Adipocyte (in vitro differentiated cells): ENCODE measurements around the gene TRDN.

Experiments used
- DNase-seq: peaks from one replicate; pipeline ENCODE4 v3.0.0-alpha.2; 2015; ENCODE audit warnings: low read depth
- H3K27me3 ChIP-seq: replicated peaks from 2 replicates; pipeline ENCODE4 v1.7.0; 2013; ENCODE audit warnings: mild to moderate bottlenecking, low read length, moderate library complexity; ENCODE audit not compliant: control insufficient read depth, insufficient read depth
- H3K36me3 ChIP-seq: 2 replicates; pipeline ENCODE4 v1.7.0; 2013; ENCODE audit warnings: low read length, mild to moderate bottlenecking, moderate library complexity; ENCODE audit not compliant: control insufficient read depth, insufficient read depth, severe bottlenecking
- H3K4me1 ChIP-seq: 2 replicates; pipeline ENCODE4 v1.7.0; 2013; ENCODE audit warnings: mild to moderate bottlenecking, low read length, moderate library complexity; ENCODE audit not compliant: control insufficient read depth, insufficient read depth
- H3K4me3 ChIP-seq: 2 replicates; pipeline ENCODE4 v1.7.0; 2013; ENCODE audit warnings: mild to moderate bottlenecking, low read length, moderate library complexity
- H3K9ac ChIP-seq: 2 replicates; pipeline ENCODE4 v1.7.0; 2013; ENCODE audit warnings: mild to moderate bottlenecking, low read length, moderate library complexity
- H3K9me3 ChIP-seq: 2 replicates; pipeline ENCODE4 v1.7.0; 2013; ENCODE audit warnings: mild to moderate bottlenecking, low read length, moderate library complexity; ENCODE audit not compliant: control insufficient read depth

Gene TRDN

GRCh38 chr6:123527406-123527805, 109.3 kb downstream of the TRDN start:
- no peaks in the 10 kb centered on the region for H3K27me3 ChIP-seq
- no peaks in the 10 kb centered on the region for H3K9me3 ChIP-seq
- H3K9ac ChIP-seq, result no peak overlapping the region
- no peak for DNase-seq
- H3K36me3 ChIP-seq, result no peaks in the 10 kb centered on the region
- H3K4me1 ChIP-seq, result no peaks in the 10 kb centered on the region
- H3K4me3 ChIP-seq, result no peak overlapping the region

GRCh38 chr6:123526128-123526527, 110.6 kb downstream of the TRDN start:
- no peaks in the 10 kb centered on the region for H3K27me3 ChIP-seq

GRCh38 chr6:123524781-123525180, 112.0 kb downstream of the TRDN start:
- Histone ChIP-seq H3K36me3 (no peaks in the 10 kb centered on the region), H3K9me3 (no peaks in the 10 kb centered on the region), H3K4me3 (no peak overlapping the region), H3K4me1 (peaks cover 4% of the 10 kb centered on the region), H3K9ac (no peak overlapping the region), H3K27me3 (no peaks in the 10 kb centered on the region)
- no peak for DNase-seq

More at GRCh38 chr6:123526128-123526527, 110.6 kb downstream of the TRDN start:
- H3K9ac ChIP-seq, result no peak overlapping the region
- H3K4me1 ChIP-seq, result no peaks in the 10 kb centered on the region
- no peak overlapping the region for H3K4me3 ChIP-seq
- DNase-seq, result no peak
- H3K9me3 ChIP-seq, result no peaks in the 10 kb centered on the region
- no peaks in the 10 kb centered on the region for H3K36me3 ChIP-seq

GRCh38 chr6:123520217-123520616, 116.5 kb downstream of the TRDN start:
- no peaks in the 10 kb centered on the region for H3K9me3 ChIP-seq
- no peaks in the 10 kb centered on the region for H3K36me3 ChIP-seq
- H3K27me3 ChIP-seq, result no peaks in the 10 kb centered on the region
- DNase-seq, result no peak
- no peak overlapping the region for H3K9ac ChIP-seq
- peaks cover 28% of the 10 kb centered on the region for H3K4me1 ChIP-seq
- H3K4me3 ChIP-seq, result no peak overlapping the region

- Histone ChIP-seq H3K9ac (no peak overlapping the region), H3K27me3 (no peaks in the 10 kb centered on the region), H3K36me3 (no peaks in the 10 kb centered on the region), H3K4me1 (peaks cover 28% of the 10 kb centered on the region), H3K4me3 (peak overlapping the region; percentile 43), H3K9me3 (no peaks in the 10 kb centered on the region)
- DNase-seq, result no peak
Measured at GRCh38 chr6:123519189-123519505, 117.6 kb downstream of the TRDN start.

GRCh38 chr6:123518441-123519188, 118.1 kb downstream of the TRDN start:
- Histone ChIP-seq H3K27me3 (no peaks in the 10 kb centered on the region), H3K4me3 (peak overlapping the region; percentile 43), H3K4me1 (peaks cover 28% of the 10 kb centered on the region), H3K9me3 (no peaks in the 10 kb centered on the region), H3K36me3 (no peaks in the 10 kb centered on the region), H3K9ac (no peak overlapping the region)
- no peak for DNase-seq

- no peaks in the 10 kb centered on the region for H3K27me3 ChIP-seq
- H3K9ac ChIP-seq, result peak overlapping the region; percentile 18
- no peak for DNase-seq
- H3K4me3 ChIP-seq, result no peak overlapping the region
- peaks cover 28% of the 10 kb centered on the region for H3K4me1 ChIP-seq
- no peaks in the 10 kb centered on the region for H3K9me3 ChIP-seq
- no peaks in the 10 kb centered on the region for H3K36me3 ChIP-seq
Measured at GRCh38 chr6:123515715-123516114, 121.0 kb downstream of the TRDN start.

GRCh38 chr6:123509112-123509511, 127.6 kb downstream of the TRDN start:
- Histone ChIP-seq H3K27me3 (peaks cover 4% of the 10 kb centered on the region), H3K9ac (no peak overlapping the region), H3K9me3 (no peaks in the 10 kb centered on the region), H3K4me3 (no peak overlapping the region), H3K4me1 (peaks cover 9% of the 10 kb centered on the region), H3K36me3 (no peaks in the 10 kb centered on the region)
- DNase-seq, result no peak

- H3K36me3 ChIP-seq, result no peaks in the 10 kb centered on the region
- peaks cover 9% of the 10 kb centered on the region for H3K4me1 ChIP-seq
- DNase-seq, result no peak
- H3K27me3 ChIP-seq, result peaks cover 7% of the 10 kb centered on the region
- no peak overlapping the region for H3K4me3 ChIP-seq
- no peak overlapping the region for H3K9ac ChIP-seq
- H3K9me3 ChIP-seq, result no peaks in the 10 kb centered on the region
Measured at GRCh38 chr6:123508290-123508689, 128.5 kb downstream of the TRDN start.

GRCh38 chr6:123507582-123507981, 129.2 kb downstream of the TRDN start:
- Histone ChIP-seq H3K36me3 (no peaks in the 10 kb centered on the region), H3K4me3 (no peak overlapping the region), H3K27me3 (peaks cover 11% of the 10 kb centered on the region), H3K4me1 (peaks cover 9% of the 10 kb centered on the region), H3K9me3 (no peaks in the 10 kb centered on the region), H3K9ac (no peak overlapping the region)
- DNase-seq, result no peak

- no peaks in the 10 kb centered on the region for H3K9me3 ChIP-seq
Measured at GRCh38 chr6:123503619-123504018, 133.1 kb downstream of the TRDN start.

GRCh38 chr6:123497025-123497424, 139.7 kb downstream of the TRDN start:
- no peaks in the 10 kb centered on the region for H3K27me3 ChIP-seq

More at GRCh38 chr6:123503619-123504018, 133.1 kb downstream of the TRDN start:
- Histone ChIP-seq H3K36me3 (no peaks in the 10 kb centered on the region), H3K9ac (no peak overlapping the region), H3K27me3 (peaks cover 11% of the 10 kb centered on the region), H3K4me3 (no peak overlapping the region), H3K4me1 (peaks cover 9% of the 10 kb centered on the region)
- no peak for DNase-seq

More at GRCh38 chr6:123497025-123497424, 139.7 kb downstream of the TRDN start:
- no peak for DNase-seq
- H3K9ac ChIP-seq, result no peak overlapping the region
- H3K9me3 ChIP-seq, result no peaks in the 10 kb centered on the region
- no peak overlapping the region for H3K4me3 ChIP-seq
- H3K4me1 ChIP-seq, result no peaks in the 10 kb centered on the region
- no peaks in the 10 kb centered on the region for H3K36me3 ChIP-seq
